PC-3 (cell line): ENCODE results near the gene AGBL3. TPM values are rescaled to one million over a fixed set of nuclear protein-coding genes. Genes with fewer than 3 reads are reported as not detected.
A peak's percentile ranks its signal among the peaks of the same experiment; 100 is the strongest.

Experiments
- ATAC-seq: fragments of 200-7000 bp; cut with Tn5 transposase; 2 replicates; pipeline ENCODE4 v1.9.1; 2020; ENCODE audit warnings: mild to moderate bottlenecking, moderate library complexity
- BruUV-seq: library from RNA; stranded (reverse); fragments of 400-500 nt; replicated peaks from 2 replicates; lab custom pipeline; 2021; lab: Mats Ljungman, UMichigan
- CTCF ChIA-PET: fragments of 300-600 bp; sonication (Branson Sonifier 250); formaldehyde crosslinking; loops from one replicate; lab custom pipeline; 2022; ENCODE audit warnings: antibody characterized with exemption; lab: Charles Lee
- POLR2A ChIA-PET: fragments of 300-600 bp; sonication (Branson Sonifier 250); formaldehyde crosslinking; loops from one replicate; lab custom pipeline; 2022; ENCODE audit warnings: antibody characterized with exemption; ENCODE audit not compliant: unreplicated experiment; lab: Charles Lee
- DNase-seq: peaks from one replicate; pipeline ENCODE4 v3.0.0-alpha.2; 2015
- H2AFZ ChIP-seq: fragments of 300-600 bp; sonication (generic); 2 replicates; pipeline ENCODE4 v1.6.0; 2016; ENCODE audit warnings: antibody characterized with exemption, low read length
- H3F3A ChIP-seq: fragments of 300-600 bp; sonication (generic); one replicate; pipeline ENCODE4 v1.6.0; 2017; ENCODE audit warnings: antibody characterized with exemption, low read length, control low read depth, mild to moderate bottlenecking; ENCODE audit not compliant: unreplicated experiment
- H3K27ac ChIP-seq: fragments of 300-600 bp; sonication (generic); 2 replicates; pipeline ENCODE4 v1.5.1; 2016; ENCODE audit warnings: mild to moderate bottlenecking, low read length
- H3K27me3 ChIP-seq: fragments of 300-600 bp; sonication (generic); 2 replicates; pipeline ENCODE4 v1.6.1; 2016; ENCODE audit warnings: low read length, mixed read lengths
- H3K36me3 ChIP-seq: fragments of 300-600 bp; sonication (generic); 2 replicates; pipeline ENCODE4 v1.6.1; 2016; ENCODE audit warnings: low read depth, mixed run types, low read length, mixed read lengths
- H3K4me1 ChIP-seq: fragments of 300-600 bp; sonication (generic); 2 replicates; pipeline ENCODE4 v1.5.1; 2016; ENCODE audit warnings: low read length; ENCODE audit not compliant: insufficient read depth
- H3K4me2 ChIP-seq: fragments of 300-600 bp; sonication (generic); 2 replicates; pipeline ENCODE4 v1.6.0; 2016; ENCODE audit warnings: low read length
- H3K4me3 ChIP-seq: fragments of 300-600 bp; sonication (generic); 2 replicates; pipeline ENCODE4 v1.5.1; 2016; ENCODE audit warnings: mild to moderate bottlenecking, low read length, mixed read lengths
- H3K79me2 ChIP-seq: fragments of 300-600 bp; sonication (generic); 2 replicates; pipeline ENCODE4 v1.6.1; 2017; ENCODE audit warnings: low read length, mixed read lengths
- H3K9ac ChIP-seq: fragments of 300-600 bp; sonication (generic); 2 replicates; pipeline ENCODE4 v1.6.0; 2016; ENCODE audit warnings: mild to moderate bottlenecking, low read length
- H3K9me2 ChIP-seq: fragments of 300-600 bp; sonication (generic); replicated peaks from 2 replicates; pipeline ENCODE4 v1.6.1; 2016; ENCODE audit warnings: mixed run types, low read length, mixed read lengths
- H3K9me3 ChIP-seq: fragments of 300-600 bp; sonication (generic); 2 replicates; pipeline ENCODE4 v1.6.1; 2016; ENCODE audit warnings: low read length, mixed read lengths
- H4K20me1 ChIP-seq: fragments of 300-600 bp; sonication (generic); 2 replicates; pipeline ENCODE4 v1.6.1; 2016; ENCODE audit warnings: low read length, mixed read lengths
- EZH2 ChIP-seq: fragments of 300-600 bp; sonication (generic); IDR thresholded peaks from one replicate; pipeline ENCODE4 v1.6.1; 2017; ENCODE audit warnings: antibody characterized with exemption, mild to moderate bottlenecking, low read length; ENCODE audit not compliant: unreplicated experiment
- EZH2phosphoT487 ChIP-seq: fragments of 300-600 bp; sonication (generic); IDR thresholded peaks from 2 replicates; pipeline ENCODE4 v1.6.1; 2018; ENCODE audit warnings: mild to moderate bottlenecking, antibody characterized with exemption, low read length, borderline replicate concordance
- intact Hi-C: fragments of 100-400 bp; cut with micrococcal nuclease; formaldehyde crosslinking; loops from 2 replicates; pipeline ENCODE4 v1.9.0; 2023
- total RNA-seq: library from RNA; depleted of rRNA; stranded (reverse); fragments of >200 nt; gene quantifications from 2 replicates; pipeline ENCODE4 v1.2.3, GENCODE V29; 2014
- TF ChIP-seq, protein P1 (sequence below): fragments of 300-600 bp; sonication (generic); conservative IDR thresholded peaks from 2 replicates; pipeline ENCODE4 v1.5.1; 2017; ENCODE audit warnings: antibody characterized with exemption, low read depth, mild to moderate bottlenecking, low read length

The AGBL3 gene
- total RNA-seq, 1 experiment from 2014 or later = 2.5 TPM

DNA sequence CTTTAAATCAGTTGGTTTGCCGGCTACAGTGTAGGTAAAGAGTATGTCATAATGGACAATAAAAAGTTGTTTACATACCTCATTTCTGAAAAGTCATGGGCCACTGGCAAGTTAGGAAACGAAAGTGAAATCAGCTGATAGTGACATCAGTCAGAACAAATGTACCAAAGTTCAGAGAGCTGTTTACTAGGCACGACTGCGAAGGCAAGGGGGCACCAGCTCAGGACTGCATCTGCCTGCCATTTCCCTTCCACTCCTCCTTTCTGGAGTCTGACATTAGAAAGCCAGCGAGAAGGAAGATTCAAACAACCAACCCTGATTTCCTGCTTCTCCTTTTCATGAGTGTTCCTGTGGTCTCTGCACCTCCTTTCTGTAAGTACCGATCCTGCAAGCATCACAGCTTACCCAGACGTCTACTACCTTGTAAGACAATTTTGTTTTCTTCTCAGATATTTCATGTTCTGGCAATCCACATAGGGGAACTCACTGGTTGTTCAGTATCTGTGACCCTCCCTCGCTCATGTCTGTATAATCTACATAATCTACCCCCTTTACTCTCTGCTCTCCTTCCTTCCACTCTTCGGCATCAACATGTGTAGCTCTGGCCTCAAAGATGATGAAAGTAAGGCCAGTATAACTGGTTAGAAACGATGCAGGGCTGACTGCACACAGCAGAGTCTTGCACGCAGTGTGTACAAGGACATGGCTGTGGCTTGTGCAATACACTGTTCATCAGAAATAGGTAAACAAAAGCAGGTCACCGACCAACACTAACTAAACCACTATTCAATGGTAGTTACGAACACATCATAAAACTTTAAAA, 161.8 kb downstream of the AGBL3 start, which contains the start of gene TMEM140:
TSS of gene TMEM140 (plus strand) at position 174 of the 823 bp plus-strand sequence. CDS start 16,370 bp downstream, outside the sequence.
- Histone ChIP-seq H2AFZ (peak within 1 kb of the TSS; percentile 68), H3K4me1 (peaks cover 22% of the 10 kb centered on the region), H3K4me2 (peak within 1 kb of the TSS; percentile 75), H3K9me2 (no peaks in the 10 kb centered on the region), H3F3A (no peaks in the 10 kb centered on the region), H3K79me2 (no peaks in the 10 kb centered on the region), H4K20me1 (no peaks in the 10 kb centered on the region), H3K27me3 (no peaks in the 10 kb centered on the region), H3K9ac (peak within 1 kb of the TSS; percentile 38), H3K27ac (peak within 1 kb of the TSS; percentile 76), H3K36me3 (no peaks in the 10 kb centered on the region), H3K9me3 (no peaks in the 10 kb centered on the region), H3K4me3 (peak within 1 kb of the TSS; percentile 64)
- peak; percentile 80 for ATAC-seq
- ChIA-PET CTCF (interaction anchor here (0.6 kb wide), 1 partner anchor 164 kb away, joined by 4 read pairs; no protein-coding TSS in a partner anchor), POLR2A (no interaction called here)
- TSS peak; percentile 62 for BruUV-seq
- TF ChIP-seq, protein P1, sequence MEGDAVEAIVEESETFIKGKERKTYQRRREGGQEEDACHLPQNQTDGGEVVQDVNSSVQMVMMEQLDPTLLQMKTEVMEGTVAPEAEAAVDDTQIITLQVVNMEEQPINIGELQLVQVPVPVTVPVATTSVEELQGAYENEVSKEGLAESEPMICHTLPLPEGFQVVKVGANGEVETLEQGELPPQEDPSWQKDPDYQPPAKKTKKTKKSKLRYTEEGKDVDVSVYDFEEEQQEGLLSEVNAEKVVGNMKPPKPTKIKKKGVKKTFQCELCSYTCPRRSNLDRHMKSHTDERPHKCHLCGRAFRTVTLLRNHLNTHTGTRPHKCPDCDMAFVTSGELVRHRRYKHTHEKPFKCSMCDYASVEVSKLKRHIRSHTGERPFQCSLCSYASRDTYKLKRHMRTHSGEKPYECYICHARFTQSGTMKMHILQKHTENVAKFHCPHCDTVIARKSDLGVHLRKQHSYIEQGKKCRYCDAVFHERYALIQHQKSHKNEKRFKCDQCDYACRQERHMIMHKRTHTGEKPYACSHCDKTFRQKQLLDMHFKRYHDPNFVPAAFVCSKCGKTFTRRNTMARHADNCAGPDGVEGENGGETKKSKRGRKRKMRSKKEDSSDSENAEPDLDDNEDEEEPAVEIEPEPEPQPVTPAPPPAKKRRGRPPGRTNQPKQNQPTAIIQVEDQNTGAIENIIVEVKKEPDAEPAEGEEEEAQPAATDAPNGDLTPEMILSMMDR = no peak
- TF ChIP-seq EZH2phosphoT487 = no peak
- TF ChIP-seq EZH2 = no peak
- DNase-seq = peak; percentile 75
- intact Hi-C loops = loop anchor here (1.0 kb wide), 3 partner anchors 22 to 534 kb away; partner anchors contain the start of genes AGBL3 and CYREN

DNA sequence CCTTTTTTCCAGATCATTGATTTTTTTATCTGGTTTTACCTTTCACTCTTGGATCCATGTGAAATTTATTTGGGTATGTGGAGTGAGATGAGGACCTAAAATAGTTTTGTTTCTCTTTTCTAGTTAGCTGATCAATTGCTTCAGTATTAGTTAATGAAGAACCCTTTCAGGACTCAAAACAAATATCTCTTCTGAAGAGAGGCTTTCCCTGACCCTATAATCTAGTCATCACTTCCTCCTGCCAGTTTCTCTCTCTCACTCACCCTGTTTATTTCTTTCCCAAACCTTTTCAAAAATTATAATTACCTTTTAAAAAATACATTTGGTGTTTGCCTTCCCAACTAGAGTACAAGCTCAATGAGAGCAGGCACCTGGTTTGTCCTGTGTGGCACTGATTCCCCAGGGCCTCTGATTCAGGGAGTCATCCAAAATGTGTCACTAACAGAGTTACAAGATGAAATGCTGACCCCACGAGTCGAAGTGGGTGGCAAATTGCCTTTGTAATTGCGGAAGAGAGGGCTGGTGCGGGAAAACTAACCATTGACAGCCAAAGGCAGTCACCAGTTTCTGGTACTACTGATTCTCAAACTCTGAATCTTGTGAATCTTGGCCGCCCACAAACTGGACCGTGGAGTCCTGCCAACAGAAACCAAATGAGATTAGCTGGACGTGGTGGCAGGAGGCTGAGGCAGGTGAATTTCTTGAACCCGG, 163.9 kb downstream of the AGBL3 start:
- H3K36me3 ChIP-seq = no peaks in the 10 kb centered on the region
- no peaks in the 10 kb centered on the region for H3F3A ChIP-seq
- no peaks in the 10 kb centered on the region for H3K79me2 ChIP-seq
- intact Hi-C loops = no loop called here
- no peak overlapping the region for H3K4me2 ChIP-seq
- no peak for ATAC-seq
- ChIA-PET CTCF (no interaction called here), POLR2A (no interaction called here)
- H3K9me2 ChIP-seq = no peaks in the 10 kb centered on the region
- no peaks in the 10 kb centered on the region for H4K20me1 ChIP-seq
- H3K4me3 ChIP-seq = no peak overlapping the region
- no peaks in the 10 kb centered on the region for H3K9me3 ChIP-seq
- no peaks in the 10 kb centered on the region for H3K27me3 ChIP-seq
- H3K9ac ChIP-seq = no peak overlapping the region
- no peak for DNase-seq
- TF ChIP-seq, protein P1 = no peak
- TF ChIP-seq EZH2phosphoT487 (no peak), EZH2 (no peak)
- BruUV-seq = no TSS peak
- peaks cover 22% of the 10 kb centered on the region for H3K4me1 ChIP-seq
- H3K27ac ChIP-seq = no peak overlapping the region
- H2AFZ ChIP-seq = no peak overlapping the region
